ENCODE data around the gene IQSEC1. TPM values are rescaled to one million over a fixed set of nuclear protein-coding genes. Genes with fewer than 3 reads are reported as not detected.

Gene IQSEC1
- total RNA-seq, 2 donors from 2014 or later: 38.0 to 62.9 TPM

GRCh38 chr3:13098192-13098988 lies 25.2 kb upstream of the IQSEC1 start:
- no peaks in the 10 kb centered on the region for H3K36me3 Mint-ChIP-seq (ENCODE audit: low read depth)
- H3K4me3 Mint-ChIP-seq: no peak overlapping the region
- H3K9me3 Mint-ChIP-seq: no peaks in the 10 kb centered on the region
- H3K27ac Mint-ChIP-seq: no peak overlapping the region
- H3K27me3 Mint-ChIP-seq: peaks cover 3% of the 10 kb centered on the region
- no peak for ATAC-seq (replicated peaks)
- no peaks in the 10 kb centered on the region for H3K4me1 Mint-ChIP-seq

GRCh38 chr3:13096356-13096755 lies 23.1 kb upstream of the IQSEC1 start:
- H3K4me3 Mint-ChIP-seq: no peak overlapping the region
- no peaks in the 10 kb centered on the region for H3K36me3 Mint-ChIP-seq (ENCODE audit: low read depth)
- peaks cover 3% of the 10 kb centered on the region for H3K27me3 Mint-ChIP-seq
- ATAC-seq (replicated peaks): no peak
- no peak overlapping the region for H3K27ac Mint-ChIP-seq
- H3K4me1 Mint-ChIP-seq: no peaks in the 10 kb centered on the region
- H3K9me3 Mint-ChIP-seq: no peaks in the 10 kb centered on the region

- Mint-ChIP-seq H3K27me3 (peaks cover 3% of the 10 kb centered on the region), H3K4me1 (no peaks in the 10 kb centered on the region), H3K9me3 (no peaks in the 10 kb centered on the region), H3K4me3 (no peak overlapping the region), H3K36me3 (ENCODE audit: low read depth) (no peaks in the 10 kb centered on the region), H3K27ac (no peak overlapping the region)
- ATAC-seq (replicated peaks): no peak
These were observed 22.2 kb upstream of the IQSEC1 start for GRCh38 chr3:13095408-13095937.

- Mint-ChIP-seq H3K27ac (no peak overlapping the region), H3K9me3 (no peaks in the 10 kb centered on the region), H3K36me3 (ENCODE audit: low read depth) (no peaks in the 10 kb centered on the region), H3K4me3 (no peak overlapping the region), H3K27me3 (peaks cover 3% of the 10 kb centered on the region), H3K4me1 (no peaks in the 10 kb centered on the region)
- ATAC-seq (replicated peaks): no peak
These were observed 20.5 kb upstream of the IQSEC1 start for GRCh38 chr3:13093687-13094086.

GRCh38 chr3:13092621-13093617 lies 19.7 kb upstream of the IQSEC1 start:
- no peak for ATAC-seq (replicated peaks)
- H3K9me3 Mint-ChIP-seq: no peaks in the 10 kb centered on the region
- H3K4me1 Mint-ChIP-seq: no peaks in the 10 kb centered on the region
- H3K27me3 Mint-ChIP-seq: peaks cover 3% of the 10 kb centered on the region
- H3K4me3 Mint-ChIP-seq: no peak overlapping the region
- H3K27ac Mint-ChIP-seq: no peak overlapping the region
- H3K36me3 Mint-ChIP-seq (ENCODE audit: low read depth): no peaks in the 10 kb centered on the region

- Mint-ChIP-seq H3K4me3 (no peak overlapping the region), H3K36me3 (ENCODE audit: low read depth) (no peaks in the 10 kb centered on the region), H3K27ac (no peak overlapping the region), H3K9me3 (no peaks in the 10 kb centered on the region), H3K27me3 (peaks cover 3% of the 10 kb centered on the region), H3K4me1 (no peaks in the 10 kb centered on the region)
- peak; percentile 88 for ATAC-seq (replicated peaks)
These were observed 18.8 kb upstream of the IQSEC1 start for GRCh38 chr3:13091898-13092611.

- ATAC-seq (replicated peaks): no peak
- peak overlapping the region; percentile 44 for H3K27ac Mint-ChIP-seq
- H3K9me3 Mint-ChIP-seq: no peaks in the 10 kb centered on the region
- no peaks in the 10 kb centered on the region for H3K4me1 Mint-ChIP-seq
- H3K27me3 Mint-ChIP-seq: no peaks in the 10 kb centered on the region
- H3K4me3 Mint-ChIP-seq: no peak overlapping the region
- no peaks in the 10 kb centered on the region for H3K36me3 Mint-ChIP-seq (ENCODE audit: low read depth)
These were observed 15.1 kb upstream of the IQSEC1 start for GRCh38 chr3:13088028-13089006.

- H3K27me3 Mint-ChIP-seq: no peaks in the 10 kb centered on the region
- no peaks in the 10 kb centered on the region for H3K9me3 Mint-ChIP-seq
- no peak for ATAC-seq (replicated peaks)
- no peak overlapping the region for H3K4me3 Mint-ChIP-seq
- H3K4me1 Mint-ChIP-seq: no peaks in the 10 kb centered on the region
- peak overlapping the region; percentile 44 for H3K27ac Mint-ChIP-seq
- no peaks in the 10 kb centered on the region for H3K36me3 Mint-ChIP-seq (ENCODE audit: low read depth)
These were observed 14.2 kb upstream of the IQSEC1 start for GRCh38 chr3:13087320-13087990.

- no peaks in the 10 kb centered on the region for H3K36me3 Mint-ChIP-seq (ENCODE audit: low read depth)
- no peaks in the 10 kb centered on the region for H3K9me3 Mint-ChIP-seq
- H3K4me1 Mint-ChIP-seq: no peaks in the 10 kb centered on the region
- ATAC-seq (replicated peaks): no peak
- no peak overlapping the region for H3K4me3 Mint-ChIP-seq
- no peak overlapping the region for H3K27ac Mint-ChIP-seq
- no peaks in the 10 kb centered on the region for H3K27me3 Mint-ChIP-seq
These were observed 13.3 kb upstream of the IQSEC1 start for GRCh38 chr3:13086531-13086981.

GRCh38 chr3:13085846-13086179 lies 12.6 kb upstream of the IQSEC1 start:
- no peaks in the 10 kb centered on the region for H3K9me3 Mint-ChIP-seq
- no peak for ATAC-seq (replicated peaks)
- no peak overlapping the region for H3K27ac Mint-ChIP-seq

GRCh38 chr3:13085081-13085845 lies 12.0 kb upstream of the IQSEC1 start:
- H3K9me3 Mint-ChIP-seq: no peaks in the 10 kb centered on the region
- H3K36me3 Mint-ChIP-seq (ENCODE audit: low read depth): no peaks in the 10 kb centered on the region
- H3K4me1 Mint-ChIP-seq: no peaks in the 10 kb centered on the region
- no peak for ATAC-seq (replicated peaks)
- no peaks in the 10 kb centered on the region for H3K27me3 Mint-ChIP-seq
- H3K27ac Mint-ChIP-seq: no peak overlapping the region
- no peak overlapping the region for H3K4me3 Mint-ChIP-seq

More at GRCh38 chr3:13085846-13086179, 12.6 kb upstream of the IQSEC1 start:
- Mint-ChIP-seq H3K4me3 (no peak overlapping the region), H3K4me1 (no peaks in the 10 kb centered on the region), H3K36me3 (ENCODE audit: low read depth) (no peaks in the 10 kb centered on the region), H3K27me3 (no peaks in the 10 kb centered on the region)

- Mint-ChIP-seq H3K36me3 (ENCODE audit: low read depth) (no peaks in the 10 kb centered on the region), H3K27ac (peak overlapping the region; percentile 46), H3K4me1 (no peaks in the 10 kb centered on the region), H3K4me3 (no peak overlapping the region), H3K9me3 (no peaks in the 10 kb centered on the region), H3K27me3 (no peaks in the 10 kb centered on the region)
- no peak for ATAC-seq (replicated peaks)
These were observed 10.7 kb upstream of the IQSEC1 start for GRCh38 chr3:13083898-13084297.
